NCI-H226 (cell line): ENCODE data around the gene SLC16A9.
A peak's percentile ranks its signal among the peaks of the same experiment; 100 is the strongest.
"Not testable (repeated sequence)": the region's sequence is repeated elsewhere in the genome, so short reads cannot be mapped to it uniquely, and the experiment has no call there.

Experiments used
- DNase-seq: peaks from one replicate; pipeline ENCODE4 v3.0.0-alpha.2; 2015

SLC16A9 gene

DNA sequence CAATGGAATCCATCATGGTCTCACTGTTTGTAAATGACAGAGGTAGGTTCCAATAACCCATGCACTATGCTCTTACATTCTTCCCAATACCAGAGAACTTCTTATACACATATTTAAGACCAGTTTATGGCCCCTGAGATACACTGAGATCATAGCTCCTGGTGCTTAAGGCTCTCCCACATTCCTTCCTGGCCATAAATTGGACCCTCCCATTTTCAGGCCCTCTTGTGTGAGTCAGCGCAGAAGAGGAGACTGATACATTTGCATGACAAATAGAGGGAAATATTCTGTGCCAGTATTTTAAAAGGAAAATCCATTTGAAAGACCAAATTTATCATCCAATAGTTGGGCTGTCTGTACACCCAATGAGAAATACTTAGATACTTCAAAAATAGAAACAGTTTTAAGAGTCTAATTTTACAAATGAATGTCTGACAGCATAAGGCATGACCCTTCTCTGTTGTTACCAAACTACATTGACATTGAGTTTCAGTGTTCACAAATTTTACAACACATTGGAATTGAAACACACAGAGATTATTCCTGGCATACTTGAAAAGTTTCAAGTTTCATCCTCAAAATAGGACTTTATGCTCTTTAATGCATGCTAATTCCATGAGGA is 35.3 kb downstream of the SLC16A9 start:
- peak; percentile 92 for DNase-seq

DNA sequence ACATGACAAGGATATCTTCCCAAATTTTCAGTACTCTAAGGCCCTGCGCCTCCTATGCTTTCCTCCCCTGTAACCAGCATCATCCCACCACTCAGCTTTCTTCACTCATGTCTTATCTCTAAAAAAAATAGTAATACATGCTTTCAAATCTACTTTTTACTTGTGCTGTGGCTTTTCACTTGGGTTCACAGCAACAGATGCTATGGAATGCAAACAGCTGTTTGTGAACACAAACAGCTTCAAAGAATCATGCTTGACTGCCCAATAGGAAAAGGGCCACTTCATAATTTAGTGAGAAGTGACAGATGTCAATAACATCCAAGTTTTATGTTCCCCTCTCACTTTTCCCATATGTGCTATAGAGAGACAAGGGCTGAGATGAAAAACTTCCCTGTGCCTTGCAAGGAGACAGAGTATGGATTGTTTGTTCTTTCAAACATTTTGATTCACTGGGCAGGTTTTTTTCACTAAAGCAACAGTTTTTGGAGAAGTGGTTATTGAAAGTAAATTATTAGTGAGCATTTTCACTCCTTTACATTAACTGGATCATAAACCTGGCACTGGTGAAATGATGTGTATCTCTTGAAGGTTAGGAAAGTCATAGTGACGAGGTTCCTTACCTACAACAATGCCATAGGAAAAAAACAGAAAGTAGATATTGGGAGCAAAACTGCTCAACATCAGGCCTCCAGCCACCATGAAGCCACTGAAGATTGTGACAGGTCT is 37.3 kb downstream of the SLC16A9 start:
- no peak for DNase-seq

DNA sequence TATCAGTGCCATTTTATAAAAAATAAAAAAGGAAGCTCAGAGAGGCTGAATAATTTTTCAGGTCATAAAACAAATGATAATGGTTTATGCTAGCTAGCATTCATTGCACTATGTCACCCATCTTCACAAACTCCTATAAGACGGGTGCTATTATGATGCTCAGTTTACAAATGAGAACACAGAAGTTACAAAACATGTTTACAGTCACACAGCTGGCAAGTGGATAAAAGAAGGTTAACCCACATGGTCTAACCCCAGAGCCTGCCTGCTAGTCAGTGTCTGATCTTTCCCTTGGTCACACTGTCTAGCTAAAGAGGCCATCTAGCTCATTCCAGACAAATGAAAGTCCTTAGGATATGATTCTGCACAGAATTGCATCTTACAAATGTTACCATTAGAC is 39.4 kb downstream of the SLC16A9 start:
- DNase-seq: no peak

DNA sequence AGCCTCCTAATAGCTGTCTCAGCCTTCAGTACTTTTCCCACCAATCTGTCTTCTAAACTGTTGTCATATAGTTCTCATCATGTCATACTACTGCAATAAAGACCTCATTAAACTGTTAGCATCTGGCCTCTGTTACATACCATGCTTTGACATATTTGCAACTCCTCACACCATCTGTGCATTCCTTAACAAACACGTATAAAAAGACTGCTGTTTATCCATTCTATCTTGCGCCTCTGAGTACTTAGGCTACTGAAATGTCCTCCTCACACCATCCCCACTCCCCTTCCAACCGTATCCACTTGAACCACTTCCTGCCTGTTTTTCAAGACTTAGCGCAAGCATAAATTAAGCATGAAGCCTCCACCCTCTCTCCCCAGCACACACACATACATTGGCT is 41.6 kb downstream of the SLC16A9 start:
- no peak for DNase-seq

DNA sequence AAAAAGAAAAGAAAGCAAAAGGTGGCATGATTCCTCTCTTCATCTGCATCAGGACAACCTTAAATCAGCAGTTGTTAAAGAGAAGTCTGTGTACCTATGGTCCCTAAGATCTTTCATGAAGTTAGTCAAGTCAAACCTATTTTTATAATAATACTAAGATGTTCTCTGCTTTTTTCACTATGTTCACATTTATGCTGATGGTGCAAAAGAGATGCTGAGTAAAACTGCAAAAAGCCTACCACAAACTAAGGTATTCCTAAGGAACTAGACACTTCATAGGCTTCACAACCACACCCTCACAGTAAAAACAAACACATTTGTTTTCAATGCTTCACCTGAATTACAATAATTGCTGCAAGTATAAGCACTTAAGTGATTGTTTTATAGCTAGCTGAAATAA is 43.3 kb downstream of the SLC16A9 start:
- DNase-seq: no peak

DNA sequence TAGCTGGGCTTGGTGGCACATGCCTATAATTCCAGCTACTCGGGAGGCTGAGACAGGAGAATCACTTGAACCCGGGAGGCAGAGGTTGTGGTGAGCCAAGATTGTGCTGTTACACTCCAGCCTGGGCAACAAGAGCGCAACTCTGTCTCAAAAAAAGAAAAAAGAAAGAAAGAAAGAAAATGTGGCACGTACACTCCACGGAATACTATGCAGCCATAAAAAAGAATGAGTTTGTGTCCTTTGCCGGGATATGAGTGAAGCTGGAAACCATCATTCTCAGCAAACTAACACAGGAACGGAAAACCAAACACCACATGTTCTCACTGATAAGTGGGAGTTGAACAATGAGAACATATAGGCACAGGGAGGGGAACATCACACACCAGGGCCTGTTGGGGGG is 46.4 kb downstream of the SLC16A9 start:
- not testable (repeated sequence) for DNase-seq

DNA sequence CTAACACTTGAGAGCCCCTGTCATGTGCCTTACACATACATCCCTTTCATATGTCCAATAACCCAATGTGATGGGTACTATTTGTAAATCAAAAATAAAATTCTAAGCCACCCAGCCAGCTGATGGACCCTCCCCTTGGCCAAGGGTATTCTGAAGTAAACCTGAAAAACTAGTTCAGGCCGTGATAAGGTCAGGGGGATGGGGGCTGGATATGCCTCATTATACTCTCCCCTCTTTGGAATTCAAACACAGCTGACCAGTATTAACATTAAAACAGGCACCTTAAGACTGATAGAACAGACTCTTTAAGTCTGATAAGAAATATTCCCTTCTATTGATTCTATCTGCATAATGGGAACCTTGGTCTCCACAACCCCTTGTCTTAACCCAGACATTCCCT is 51.9 kb downstream of the SLC16A9 start:
- DNase-seq: no peak

DNA sequence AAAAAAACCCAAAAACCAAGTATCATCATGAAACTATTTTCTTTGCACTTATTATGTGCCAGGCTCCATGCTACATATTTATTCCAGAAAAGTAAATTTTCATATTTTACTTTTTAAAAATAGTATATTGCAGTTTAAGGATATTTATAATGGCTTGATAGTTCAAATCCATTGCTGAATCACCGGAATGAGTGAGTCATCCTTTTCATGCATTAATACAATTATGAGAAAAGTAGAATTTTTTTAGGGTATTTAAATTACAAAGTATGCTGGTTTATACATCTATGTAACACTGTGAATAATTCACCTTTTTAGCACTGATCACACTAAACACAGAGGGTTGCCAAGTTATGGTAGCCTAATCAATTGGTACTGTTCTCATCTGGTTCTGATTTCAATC is 54.3 kb downstream of the SLC16A9 start:
- DNase-seq: no peak

DNA sequence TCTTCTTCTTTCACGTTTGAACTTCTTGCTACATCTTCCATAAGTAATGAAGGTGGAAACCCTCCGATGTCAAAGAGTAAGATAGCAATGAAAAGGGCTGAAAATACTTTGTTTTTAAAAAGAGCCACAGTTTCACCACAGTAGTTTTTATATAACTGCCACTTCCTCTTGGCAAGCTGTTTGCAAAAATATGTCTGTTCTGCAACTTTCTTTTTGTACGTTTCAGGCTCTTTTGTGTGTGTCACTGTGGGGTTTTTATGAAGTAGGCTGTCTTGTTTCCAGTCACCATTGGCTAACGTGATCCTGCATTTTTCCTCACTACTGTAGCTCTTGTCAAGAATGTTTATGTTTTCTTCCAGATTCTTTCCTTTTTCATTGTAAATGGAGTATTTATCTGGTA is 55.6 kb downstream of the SLC16A9 start:
- DNase-seq: no peak

DNA sequence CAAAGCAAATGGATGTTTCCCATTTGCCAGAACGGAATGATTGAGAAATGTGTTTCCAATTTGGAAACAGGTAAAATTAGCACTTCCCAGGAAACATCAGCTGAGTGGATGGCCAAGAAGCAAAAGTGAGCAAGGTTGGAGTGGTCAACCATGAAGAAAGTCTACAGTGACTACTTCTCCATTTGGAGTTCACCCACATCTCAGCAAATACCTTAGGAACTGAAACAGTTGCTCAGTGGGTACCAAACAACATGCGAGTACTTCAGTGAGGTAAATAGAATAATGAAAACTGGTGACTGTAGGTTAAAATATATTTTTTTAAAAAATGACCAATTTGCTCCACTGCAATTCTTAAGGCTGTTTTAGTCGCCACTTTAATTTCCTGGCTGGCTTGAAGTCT is 57.7 kb downstream of the SLC16A9 start:
- DNase-seq: no peak

DNA sequence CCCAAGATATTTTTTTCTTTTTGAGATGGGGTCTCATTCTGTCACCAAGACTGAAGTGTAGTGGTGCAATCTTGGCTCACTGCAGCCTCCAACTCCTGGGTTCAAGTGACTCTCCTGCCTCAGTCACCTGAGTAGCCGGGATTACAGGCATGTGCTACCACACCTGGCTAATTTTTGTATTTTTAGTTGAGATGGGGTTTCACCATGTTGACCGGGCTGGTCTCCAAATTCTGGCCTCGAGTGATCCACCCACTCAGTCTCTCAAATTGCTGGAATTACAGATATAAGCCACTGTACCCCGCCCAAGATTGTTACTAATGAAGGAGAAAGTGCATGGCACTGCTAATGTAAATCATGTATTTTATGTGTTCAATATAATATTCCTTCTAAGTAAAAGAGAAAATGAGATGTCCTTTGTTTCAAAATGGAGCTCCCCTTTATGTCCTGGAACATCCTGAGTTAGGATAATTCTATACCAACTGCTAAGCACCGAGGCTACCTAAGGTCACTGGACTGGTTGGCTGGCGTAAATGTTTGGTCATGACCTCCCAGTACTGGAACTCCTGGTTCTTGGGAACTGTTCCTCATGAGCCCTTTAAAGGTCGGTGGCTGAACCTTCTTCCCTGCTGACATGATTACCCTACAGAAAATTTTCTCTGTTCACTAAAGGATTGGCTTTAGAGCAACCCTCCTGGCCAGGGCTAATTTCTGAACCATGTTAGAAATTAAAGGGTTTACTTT is 59.9 kb downstream of the SLC16A9 start:
- DNase-seq: no peak

DNA sequence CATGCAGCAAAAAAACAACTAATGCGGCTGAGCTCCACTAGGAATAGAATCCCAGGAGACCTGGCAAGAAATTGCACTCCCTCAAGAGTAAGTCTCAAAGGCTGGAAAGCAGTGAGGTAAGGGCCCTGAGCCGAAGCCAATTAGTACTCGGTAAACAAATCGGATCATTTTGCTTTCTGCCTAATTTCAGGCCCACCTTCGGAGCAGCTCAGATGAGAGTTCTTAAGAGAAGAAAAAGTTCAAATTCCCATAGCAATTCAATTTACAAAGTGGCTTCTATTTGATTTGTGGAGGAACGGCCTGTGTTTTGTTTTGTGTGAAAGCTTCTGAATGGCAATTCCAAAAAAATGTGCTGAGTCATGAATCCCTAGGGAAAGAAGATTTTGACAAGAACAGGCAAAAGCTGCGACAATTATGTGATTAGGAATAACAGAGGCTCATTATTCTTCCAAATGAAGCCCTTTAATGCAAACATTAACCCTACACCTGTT is 60.9 kb downstream of the SLC16A9 start:
- DNase-seq: no peak

DNA sequence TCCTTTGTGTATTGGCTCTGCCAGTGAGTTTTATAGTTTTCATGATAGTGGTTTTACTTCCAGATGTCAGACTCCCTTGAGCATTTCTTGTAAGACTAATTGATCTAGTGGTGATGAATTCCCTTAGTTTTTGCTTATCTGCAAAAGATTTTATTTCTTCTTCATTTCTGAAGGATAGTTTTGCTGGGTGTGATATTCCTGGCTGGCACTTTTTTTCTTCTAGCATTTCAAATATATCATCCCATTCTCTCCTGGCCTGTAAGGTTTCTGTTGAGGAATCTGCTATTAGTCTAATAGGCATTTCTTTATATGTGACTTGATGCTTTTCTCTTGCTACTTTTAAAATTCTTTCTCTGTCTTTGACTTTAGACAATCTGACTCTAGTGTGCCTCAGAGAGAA is 64.8 kb downstream of the SLC16A9 start:
- no peak for DNase-seq

DNA sequence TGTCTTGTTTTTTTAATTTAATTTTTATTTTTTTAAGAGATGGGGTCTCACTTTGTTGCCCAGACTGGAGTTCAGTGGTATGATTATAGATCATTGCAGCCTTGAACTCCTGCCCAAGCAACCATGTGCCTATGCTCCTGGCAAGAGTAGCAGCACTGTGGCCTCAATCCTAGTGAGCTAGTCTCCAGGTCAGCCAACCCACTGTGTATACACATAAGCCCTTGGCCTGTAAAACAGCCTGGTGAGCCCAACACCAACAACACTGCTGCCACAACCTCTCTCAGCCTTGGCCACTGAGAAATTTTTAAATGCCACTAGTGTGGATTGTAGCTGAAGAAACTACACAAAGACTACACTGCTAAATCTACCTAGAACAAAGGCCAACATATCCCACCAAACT is 68.0 kb downstream of the SLC16A9 start:
- DNase-seq: not testable (repeated sequence)

DNA sequence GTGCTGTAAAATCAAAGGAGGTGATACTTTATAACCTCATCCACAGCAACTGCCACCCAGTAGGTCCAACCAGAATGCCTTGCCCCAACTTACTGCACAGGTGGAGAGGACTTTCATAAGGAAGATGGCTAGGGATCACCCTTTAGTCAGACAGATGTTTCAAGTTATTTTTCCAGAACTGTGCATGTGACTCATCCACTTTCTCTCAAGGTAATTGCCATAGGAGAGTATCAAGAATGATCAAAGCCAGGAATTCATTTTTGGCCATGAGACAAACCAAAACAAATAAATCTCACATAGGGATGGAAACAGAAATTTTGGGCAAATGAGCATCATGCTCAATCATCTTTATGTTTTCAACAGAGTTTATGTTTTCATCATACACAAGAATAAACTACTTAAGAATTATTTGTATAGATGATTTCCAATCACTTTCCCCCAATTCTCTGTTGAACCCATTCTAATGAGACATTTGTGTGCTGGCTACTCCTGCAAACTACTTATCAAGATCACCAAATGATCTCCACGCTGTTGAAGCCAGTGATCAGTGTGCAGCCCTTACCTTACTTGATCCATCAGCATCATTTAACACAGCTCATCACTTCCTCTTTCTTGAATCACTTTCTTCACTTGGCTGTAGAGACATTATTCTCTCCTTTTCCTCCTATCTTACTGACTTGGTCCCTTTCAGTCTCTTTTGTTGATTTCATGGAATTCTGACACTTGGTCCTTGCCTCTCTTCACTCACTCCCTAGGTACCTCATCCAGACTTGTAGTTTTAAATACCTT is 74.0 kb downstream of the SLC16A9 start:
- no peak for DNase-seq

DNA sequence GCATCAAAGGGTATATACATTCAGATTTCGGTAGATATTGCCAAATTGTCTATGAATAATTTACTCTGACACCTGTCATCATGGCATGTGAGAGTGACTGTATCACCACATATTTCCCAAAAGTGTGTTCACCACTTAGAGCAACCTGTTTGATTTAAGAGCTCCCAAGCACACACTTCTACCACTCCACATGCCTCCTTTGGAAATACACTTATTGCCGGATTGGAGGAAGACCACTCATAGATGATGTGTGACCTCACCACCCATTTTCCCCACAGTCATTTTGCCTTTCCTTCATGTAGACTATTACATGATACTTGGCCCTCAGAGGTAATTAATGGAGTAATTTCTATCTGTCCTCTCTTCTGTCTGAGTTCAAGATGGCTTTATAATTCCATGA is 75.5 kb downstream of the SLC16A9 start:
- DNase-seq: no peak

DNA sequence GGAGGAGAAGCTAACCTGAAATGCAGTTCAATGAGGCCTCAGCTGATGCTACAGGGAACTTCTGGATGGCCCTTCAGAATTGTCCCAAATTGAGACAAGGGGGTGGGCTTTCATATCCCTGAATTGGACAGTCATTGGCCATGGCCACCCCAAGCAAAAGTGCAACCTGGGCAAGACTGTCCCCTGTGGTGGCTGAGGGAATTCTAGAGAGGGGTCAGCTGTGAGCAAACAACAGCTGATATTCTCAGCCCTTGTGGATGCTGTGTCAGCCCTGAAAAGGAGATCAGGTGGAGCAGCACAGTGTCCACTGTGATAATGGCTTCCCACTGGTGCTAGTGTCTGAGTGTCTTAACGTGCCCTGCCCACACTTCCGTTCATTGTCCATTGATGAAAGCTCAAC is 76.6 kb downstream of the SLC16A9 start:
- DNase-seq: no peak

DNA sequence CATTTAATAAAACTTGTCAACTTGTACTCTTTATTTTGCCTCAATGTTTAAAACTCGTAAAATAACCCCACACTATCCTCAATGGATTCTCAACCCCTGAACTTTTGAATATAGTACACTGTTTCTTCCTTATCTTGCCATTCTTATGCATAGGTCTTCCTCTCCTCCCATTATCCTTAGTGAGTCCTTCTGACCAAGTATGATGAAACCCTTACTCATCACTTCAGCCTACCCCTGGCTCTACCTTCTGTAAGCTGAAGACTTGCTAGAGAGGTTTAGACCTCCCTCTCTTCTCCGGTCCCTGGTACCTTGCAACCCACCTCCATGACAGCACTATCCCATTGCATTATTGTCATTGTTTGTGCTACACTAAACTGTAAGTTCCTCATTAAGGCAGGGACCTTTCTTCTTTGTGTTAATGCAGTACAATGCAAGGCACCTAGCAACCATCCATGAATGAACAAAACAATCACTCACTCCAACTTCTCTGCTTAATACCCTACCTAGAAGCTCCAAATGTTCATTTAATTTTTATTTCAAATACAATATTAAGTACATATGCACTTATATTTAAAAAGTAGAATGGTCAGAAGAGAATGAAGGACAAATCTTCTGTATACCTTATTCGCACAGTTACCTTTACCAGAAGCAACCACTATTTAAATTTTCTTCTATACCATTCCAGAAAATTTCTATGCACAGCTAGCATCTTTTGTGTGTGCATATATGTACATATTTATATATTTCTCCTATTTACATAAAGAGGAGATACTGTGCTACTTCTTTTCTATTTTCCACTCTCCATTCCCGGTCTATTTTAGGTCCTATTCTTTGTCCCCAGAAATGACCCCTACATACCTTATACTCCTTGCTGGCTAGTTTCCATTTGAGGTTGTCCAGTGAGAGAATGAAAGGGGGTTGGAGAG is 77.5 kb downstream of the SLC16A9 start:
- DNase-seq: peak; percentile 29

DNA sequence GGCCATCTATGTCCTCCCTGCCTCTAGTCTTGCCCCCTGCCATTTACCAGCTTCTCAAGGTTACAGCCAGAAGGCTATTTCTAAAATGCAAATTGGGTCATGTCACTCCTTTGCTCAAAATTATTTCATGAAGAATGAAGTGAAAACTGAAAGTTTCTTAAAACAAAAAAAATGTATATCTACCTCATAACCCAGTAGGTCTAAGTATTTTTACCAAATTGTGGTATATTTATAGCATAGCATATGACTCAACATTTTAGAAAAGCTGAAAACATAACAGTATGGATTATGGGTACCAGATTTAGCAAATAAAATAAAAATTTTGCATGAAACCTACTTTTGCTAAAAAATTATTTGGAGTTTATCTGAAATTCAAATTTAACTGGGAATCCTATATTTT is 78.4 kb downstream of the SLC16A9 start:
- DNase-seq: no peak

DNA sequence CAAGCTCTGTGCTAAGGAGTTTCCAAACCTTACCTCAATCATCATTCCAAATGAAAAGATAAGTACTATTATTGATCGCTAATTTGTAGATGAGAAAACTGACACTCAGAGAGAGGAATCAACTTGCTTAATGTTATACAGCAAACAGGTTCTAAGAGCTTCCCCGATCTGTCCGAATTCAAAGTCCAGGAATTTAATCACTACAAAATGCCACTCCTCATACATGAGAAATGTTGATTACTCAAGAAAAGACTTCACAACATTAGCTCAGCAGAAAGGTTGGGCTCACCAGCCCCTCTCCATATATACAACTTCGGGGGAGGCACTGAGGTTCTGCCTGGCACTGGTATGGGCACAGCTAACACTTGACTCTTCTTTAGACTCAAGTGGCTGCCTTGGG is 80.7 kb downstream of the SLC16A9 start:
- DNase-seq: no peak

DNA sequence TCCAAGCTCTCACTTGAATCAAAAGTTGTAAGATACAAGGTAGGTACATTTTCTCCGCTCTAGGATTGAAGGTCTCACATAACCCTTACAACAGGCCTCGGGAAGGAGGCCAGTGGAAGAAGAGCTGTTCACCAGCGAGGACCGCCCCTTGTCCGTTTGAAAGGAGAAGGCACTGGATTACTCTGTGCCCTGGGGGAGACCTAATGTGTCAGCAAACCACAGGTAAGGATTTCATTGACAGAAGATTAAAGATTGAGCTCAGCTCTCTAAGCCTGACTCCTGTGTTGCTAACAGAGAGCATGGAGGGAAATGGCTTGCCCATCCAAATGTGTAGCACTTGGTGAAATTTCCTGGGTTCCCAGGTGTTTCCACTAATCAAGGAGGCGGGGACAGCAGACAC is 81.2 kb downstream of the SLC16A9 start:
- DNase-seq: peak; percentile 29

DNA sequence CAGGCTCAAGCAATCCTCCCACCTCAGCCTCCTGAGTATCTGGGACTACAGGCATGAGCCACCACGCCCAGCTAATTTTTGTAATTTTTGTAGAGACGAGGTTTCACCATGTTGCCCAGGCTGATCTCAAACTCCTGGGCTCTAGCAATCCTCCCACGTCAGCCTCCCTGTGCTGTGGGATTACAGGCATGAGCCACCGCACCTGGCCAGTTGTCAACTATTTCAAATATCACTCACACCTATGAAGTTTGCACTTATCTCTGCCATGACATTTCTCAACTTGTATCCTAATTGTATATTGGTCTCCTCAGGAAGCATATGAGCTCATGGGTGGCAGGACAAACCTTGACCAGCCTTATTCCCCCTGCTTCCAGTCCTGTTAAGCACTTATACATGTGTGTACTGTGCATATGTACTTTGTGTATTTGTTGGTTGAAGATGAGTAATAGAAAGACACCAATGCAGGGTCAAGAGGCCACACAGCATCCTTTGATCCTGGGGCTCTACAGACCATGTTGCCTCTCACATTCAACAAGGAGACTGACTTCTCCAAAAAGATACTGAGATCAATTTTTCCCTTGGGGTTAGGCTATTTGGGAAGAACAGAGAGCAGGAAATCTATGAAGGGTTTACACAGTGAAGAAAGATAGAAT is 82.2 kb downstream of the SLC16A9 start:
- DNase-seq: peak; percentile 85
